Measurements from ENCODE around the gene HOXB4.

- TF ChIP-seq, protein P1, sequence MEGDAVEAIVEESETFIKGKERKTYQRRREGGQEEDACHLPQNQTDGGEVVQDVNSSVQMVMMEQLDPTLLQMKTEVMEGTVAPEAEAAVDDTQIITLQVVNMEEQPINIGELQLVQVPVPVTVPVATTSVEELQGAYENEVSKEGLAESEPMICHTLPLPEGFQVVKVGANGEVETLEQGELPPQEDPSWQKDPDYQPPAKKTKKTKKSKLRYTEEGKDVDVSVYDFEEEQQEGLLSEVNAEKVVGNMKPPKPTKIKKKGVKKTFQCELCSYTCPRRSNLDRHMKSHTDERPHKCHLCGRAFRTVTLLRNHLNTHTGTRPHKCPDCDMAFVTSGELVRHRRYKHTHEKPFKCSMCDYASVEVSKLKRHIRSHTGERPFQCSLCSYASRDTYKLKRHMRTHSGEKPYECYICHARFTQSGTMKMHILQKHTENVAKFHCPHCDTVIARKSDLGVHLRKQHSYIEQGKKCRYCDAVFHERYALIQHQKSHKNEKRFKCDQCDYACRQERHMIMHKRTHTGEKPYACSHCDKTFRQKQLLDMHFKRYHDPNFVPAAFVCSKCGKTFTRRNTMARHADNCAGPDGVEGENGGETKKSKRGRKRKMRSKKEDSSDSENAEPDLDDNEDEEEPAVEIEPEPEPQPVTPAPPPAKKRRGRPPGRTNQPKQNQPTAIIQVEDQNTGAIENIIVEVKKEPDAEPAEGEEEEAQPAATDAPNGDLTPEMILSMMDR (IDR thresholded peaks at IDR 0.05; ENCODE audit: insufficient read depth, low read length, poor library complexity, severe bottlenecking) = no peak
- TF ChIP-seq EZH2phosphoT487 (conservative IDR thresholded peaks at IDR 0.05; ENCODE audit: low read length) = no peak
These were observed 30.2 kb downstream of the HOXB4 start for GRCh38 chr17:48547808-48548522.
